Measurements from ENCODE around the gene RPL10. TPM values are rescaled to one million over a fixed set of nuclear protein-coding genes. Genes with fewer than 3 reads are reported as not detected.

RPL10 gene
- total and polyA plus RNA-seq, 4 donors: 2,479 to 4,258 (median 3,622) TPM

DNA sequence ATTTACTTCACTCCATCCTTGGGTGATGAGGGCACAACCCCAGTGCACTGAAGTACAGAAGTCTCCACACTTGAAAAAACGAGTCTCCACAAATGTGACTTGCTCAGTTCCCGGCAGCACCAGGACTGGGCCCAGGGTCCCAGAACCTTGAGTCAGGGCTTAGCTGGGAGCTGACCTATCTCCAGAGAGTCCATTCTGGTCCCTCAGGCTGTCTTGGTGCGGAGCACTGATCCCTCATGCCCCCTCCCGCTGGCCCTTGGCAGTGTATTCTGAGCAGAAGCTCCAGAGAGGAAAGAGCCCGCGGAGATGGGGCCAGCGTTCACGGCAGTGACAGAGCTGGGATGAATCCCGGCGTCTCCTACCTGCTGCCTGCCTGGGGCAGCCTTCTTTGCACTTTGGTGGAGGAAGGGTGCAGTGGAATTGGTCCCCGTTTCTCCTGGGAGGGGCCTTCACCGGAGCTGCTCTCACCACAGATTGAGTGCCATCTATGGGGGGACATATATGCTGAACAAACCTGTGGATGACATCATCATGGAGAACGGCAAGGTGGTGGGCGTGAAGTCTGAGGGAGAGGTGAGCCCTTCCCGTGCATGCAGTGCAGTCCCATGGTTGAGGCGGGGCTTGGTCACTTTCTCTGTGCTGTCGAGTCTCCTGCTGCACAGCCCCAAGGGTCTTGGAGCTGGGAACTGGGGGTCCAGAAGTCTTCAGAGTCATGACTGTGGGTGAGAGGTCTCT, 42.6 kb downstream of the RPL10 start:
- H3K27me3 ChIP-seq (ENCODE audit: control insufficient read depth in 3 of 3, insufficient read depth in 3 of 3, low read length in 2 of 3): no peaks in the 10 kb centered on the region
- H3K4me3 ChIP-seq: no peak overlapping the region
- DNase-seq: no peak
- 88 to 89% methylated on average over 15 to 17 of the region's 17 CpGs for WGBS, 2 donors
- peaks cover 0 to 2% (median 0%) of the 10 kb centered on the region in 4 donors for H3K9me3 ChIP-seq (ENCODE audit: control insufficient read depth in 4 of 4, insufficient read depth in 3 of 4, low read length in 3 of 4)
- peaks cover 0 to 8% (median 0%) of the 10 kb centered on the region in 5 donors for H3K4me1 ChIP-seq (ENCODE audit: control insufficient read depth in 5 of 5, insufficient read depth in 5 of 5, low read length in 5 of 5)
- H3K27ac ChIP-seq (ENCODE audit: low read depth in 1 of 2, low read length in 1 of 2): no peak overlapping the region
- peaks cover 0 to 21% (median 8%) of the 10 kb centered on the region in 4 donors for H3K36me3 ChIP-seq (ENCODE audit: control insufficient read depth in 4 of 4, insufficient read depth in 4 of 4, low read length in 4 of 4)
- ATAC-seq (ENCODE audit: insufficient read depth, low FRiP score): no peak
- H3K9ac ChIP-seq (ENCODE audit: insufficient read depth in 1 of 2, low read length in 2 of 2): no peak overlapping the region
- TF ChIP-seq, protein P1, sequence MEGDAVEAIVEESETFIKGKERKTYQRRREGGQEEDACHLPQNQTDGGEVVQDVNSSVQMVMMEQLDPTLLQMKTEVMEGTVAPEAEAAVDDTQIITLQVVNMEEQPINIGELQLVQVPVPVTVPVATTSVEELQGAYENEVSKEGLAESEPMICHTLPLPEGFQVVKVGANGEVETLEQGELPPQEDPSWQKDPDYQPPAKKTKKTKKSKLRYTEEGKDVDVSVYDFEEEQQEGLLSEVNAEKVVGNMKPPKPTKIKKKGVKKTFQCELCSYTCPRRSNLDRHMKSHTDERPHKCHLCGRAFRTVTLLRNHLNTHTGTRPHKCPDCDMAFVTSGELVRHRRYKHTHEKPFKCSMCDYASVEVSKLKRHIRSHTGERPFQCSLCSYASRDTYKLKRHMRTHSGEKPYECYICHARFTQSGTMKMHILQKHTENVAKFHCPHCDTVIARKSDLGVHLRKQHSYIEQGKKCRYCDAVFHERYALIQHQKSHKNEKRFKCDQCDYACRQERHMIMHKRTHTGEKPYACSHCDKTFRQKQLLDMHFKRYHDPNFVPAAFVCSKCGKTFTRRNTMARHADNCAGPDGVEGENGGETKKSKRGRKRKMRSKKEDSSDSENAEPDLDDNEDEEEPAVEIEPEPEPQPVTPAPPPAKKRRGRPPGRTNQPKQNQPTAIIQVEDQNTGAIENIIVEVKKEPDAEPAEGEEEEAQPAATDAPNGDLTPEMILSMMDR (IDR thresholded peaks at IDR 0.05; ENCODE audit: control extremely low read depth, extremely low read depth): no peak

DNA sequence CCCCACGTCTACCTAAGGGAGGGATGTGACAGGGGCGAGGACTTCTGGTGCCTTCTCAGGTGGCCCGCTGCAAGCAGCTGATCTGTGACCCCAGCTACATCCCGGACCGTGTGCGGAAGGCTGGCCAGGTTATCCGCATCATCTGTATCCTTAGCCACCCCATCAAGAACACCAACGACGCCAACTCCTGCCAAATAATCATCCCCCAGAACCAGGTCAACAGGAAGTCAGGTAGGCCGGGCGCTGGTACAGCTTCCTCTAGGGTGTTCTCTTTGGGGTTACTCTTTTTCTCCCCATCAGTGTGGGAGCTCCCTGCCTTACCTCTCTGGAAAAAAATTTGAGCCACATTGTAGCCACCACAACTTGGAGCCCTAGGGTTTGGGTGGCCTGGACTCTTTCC, 43.4 kb downstream of the RPL10 start:
- Histone ChIP-seq H3K27ac (ENCODE audit: low read depth in 1 of 2, low read length in 1 of 2) (no peak overlapping the region), H3K9ac (ENCODE audit: insufficient read depth in 1 of 2, low read length in 2 of 2) (no peak overlapping the region), H3K4me3 (no peak overlapping the region), H3K9me3 (ENCODE audit: control insufficient read depth in 4 of 4, insufficient read depth in 3 of 4, low read length in 3 of 4) (peaks cover 0 to 2% (median 0%) of the 10 kb centered on the region in 4 donors), H3K4me1 (ENCODE audit: control insufficient read depth in 5 of 5, insufficient read depth in 5 of 5, low read length in 5 of 5) (peaks cover 0 to 8% (median 0%) of the 10 kb centered on the region in 5 donors), H3K36me3 (ENCODE audit: control insufficient read depth in 4 of 4, insufficient read depth in 4 of 4, low read length in 4 of 4) (peaks cover 0 to 21% (median 9%) of the 10 kb centered on the region in 4 donors), H3K27me3 (ENCODE audit: control insufficient read depth in 3 of 3, insufficient read depth in 3 of 3, low read length in 2 of 3) (no peaks in the 10 kb centered on the region)
- ATAC-seq (ENCODE audit: insufficient read depth, low FRiP score): no peak
- TF ChIP-seq, protein P1 (IDR thresholded peaks at IDR 0.05; ENCODE audit: control extremely low read depth, extremely low read depth): no peak
- no peak for DNase-seq
- 89 to 92% methylated on average over 11 of the region's 11 CpGs for WGBS, 2 donors

DNA sequence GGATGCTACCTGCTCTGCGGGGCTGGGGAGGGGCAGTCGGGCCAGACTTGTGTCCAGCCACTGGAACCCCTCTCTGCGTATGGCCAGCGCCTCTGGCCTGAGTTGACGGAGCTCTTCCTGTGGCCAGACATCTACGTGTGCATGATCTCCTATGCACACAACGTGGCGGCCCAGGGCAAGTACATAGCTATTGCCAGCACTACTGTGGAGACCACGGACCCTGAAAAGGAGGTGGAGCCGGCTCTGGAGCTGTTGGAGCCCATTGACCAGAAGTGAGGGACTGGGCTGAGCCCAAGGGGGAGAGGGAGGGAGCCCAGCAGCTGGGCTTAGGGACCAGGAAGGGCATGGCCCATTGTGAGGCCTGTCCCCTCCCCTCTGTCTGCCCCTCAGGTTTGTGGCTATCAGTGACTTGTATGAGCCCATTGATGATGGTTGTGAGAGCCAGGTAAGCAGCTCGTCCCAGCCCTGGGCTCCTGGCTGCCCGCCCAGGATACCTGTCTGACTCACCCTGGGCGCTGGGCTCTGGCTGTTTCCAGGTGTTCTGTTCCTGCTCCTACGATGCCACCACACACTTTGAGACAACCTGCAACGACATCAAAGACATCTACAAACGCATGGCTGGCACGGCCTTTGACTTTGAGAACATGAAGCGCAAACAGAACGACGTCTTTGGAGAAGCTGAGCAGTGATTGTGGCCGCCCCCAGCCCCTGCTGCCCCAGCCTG, 44.0 kb downstream of the RPL10 start:
- H3K27ac ChIP-seq (ENCODE audit: low read depth in 1 of 2, low read length in 1 of 2): no peak overlapping the region
- DNase-seq (no peak), ATAC-seq (ENCODE audit: insufficient read depth, low FRiP score) (no peak)
- H3K36me3 ChIP-seq (ENCODE audit: control insufficient read depth in 4 of 4, insufficient read depth in 4 of 4, low read length in 4 of 4): peaks cover 0 to 21% (median 9%) of the 10 kb centered on the region in 4 donors
- H3K9me3 ChIP-seq (ENCODE audit: control insufficient read depth in 4 of 4, insufficient read depth in 3 of 4, low read length in 3 of 4): peaks cover 0 to under 1% (median 0%) of the 10 kb centered on the region in 4 donors
- no peak overlapping the region for H3K9ac ChIP-seq (ENCODE audit: insufficient read depth in 1 of 2, low read length in 2 of 2)
- no peaks in the 10 kb centered on the region for H3K27me3 ChIP-seq (ENCODE audit: control insufficient read depth in 3 of 3, insufficient read depth in 3 of 3, low read length in 2 of 3)
- TF ChIP-seq, protein P1 (IDR thresholded peaks at IDR 0.05; ENCODE audit: control extremely low read depth, extremely low read depth): no peak
- WGBS, 2 donors: 87 to 92% methylated on average over 21 of the region's 21 CpGs
- H3K4me1 ChIP-seq (ENCODE audit: control insufficient read depth in 5 of 5, insufficient read depth in 5 of 5, low read length in 5 of 5): peaks cover 0 to 8% (median 0%) of the 10 kb centered on the region in 5 donors
- no peak overlapping the region for H3K4me3 ChIP-seq

Data from lung (tissue), 12 donors.